ENCODE data around the gene NUDT19. TPM values are rescaled to one million over a fixed set of nuclear protein-coding genes. Genes with fewer than 3 reads are reported as not detected.

Gene NUDT19
- total RNA-seq, 1 donor from 2014 or later, result 13.2 TPM

DNA sequence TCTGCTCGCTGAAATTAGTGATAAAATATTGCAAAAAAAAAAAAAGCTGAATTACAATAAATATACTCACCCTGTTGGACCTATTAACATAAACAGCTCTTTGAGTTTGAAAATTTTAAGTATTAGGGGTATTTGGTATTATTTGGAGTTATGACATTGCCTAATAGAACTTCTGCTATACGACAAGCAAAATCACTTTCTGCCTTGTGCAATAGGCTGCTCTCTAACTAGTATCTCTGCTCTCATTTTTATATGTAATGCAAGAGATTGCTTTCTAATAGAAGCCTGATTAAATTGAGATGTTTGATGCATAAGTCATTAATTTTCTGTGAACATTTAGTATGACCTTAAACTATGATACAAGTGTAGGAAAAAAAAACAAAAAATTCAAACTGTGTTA lies 10.6 kb upstream of the NUDT19 start:
- Mint-ChIP-seq H3K4me3 (ENCODE audit: low read depth) (no peak overlapping the region), H3K4me1 (ENCODE audit: low read depth) (peaks cover 5% of the 10 kb centered on the region), H3K36me3 (ENCODE audit: insufficient read depth) (no peaks in the 10 kb centered on the region), H3K27me3 (peaks cover 34% of the 10 kb centered on the region), H3K27ac (no peak overlapping the region), H3K9me3 (ENCODE audit: low read depth) (no peaks in the 10 kb centered on the region)
- TF ChIP-seq, protein P1, sequence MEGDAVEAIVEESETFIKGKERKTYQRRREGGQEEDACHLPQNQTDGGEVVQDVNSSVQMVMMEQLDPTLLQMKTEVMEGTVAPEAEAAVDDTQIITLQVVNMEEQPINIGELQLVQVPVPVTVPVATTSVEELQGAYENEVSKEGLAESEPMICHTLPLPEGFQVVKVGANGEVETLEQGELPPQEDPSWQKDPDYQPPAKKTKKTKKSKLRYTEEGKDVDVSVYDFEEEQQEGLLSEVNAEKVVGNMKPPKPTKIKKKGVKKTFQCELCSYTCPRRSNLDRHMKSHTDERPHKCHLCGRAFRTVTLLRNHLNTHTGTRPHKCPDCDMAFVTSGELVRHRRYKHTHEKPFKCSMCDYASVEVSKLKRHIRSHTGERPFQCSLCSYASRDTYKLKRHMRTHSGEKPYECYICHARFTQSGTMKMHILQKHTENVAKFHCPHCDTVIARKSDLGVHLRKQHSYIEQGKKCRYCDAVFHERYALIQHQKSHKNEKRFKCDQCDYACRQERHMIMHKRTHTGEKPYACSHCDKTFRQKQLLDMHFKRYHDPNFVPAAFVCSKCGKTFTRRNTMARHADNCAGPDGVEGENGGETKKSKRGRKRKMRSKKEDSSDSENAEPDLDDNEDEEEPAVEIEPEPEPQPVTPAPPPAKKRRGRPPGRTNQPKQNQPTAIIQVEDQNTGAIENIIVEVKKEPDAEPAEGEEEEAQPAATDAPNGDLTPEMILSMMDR (IDR thresholded peaks at IDR 0.05; ENCODE audit: unreplicated experiment), result no peak
- no peak for DNase-seq (ENCODE audit: low spot score, unreplicated experiment)

DNA sequence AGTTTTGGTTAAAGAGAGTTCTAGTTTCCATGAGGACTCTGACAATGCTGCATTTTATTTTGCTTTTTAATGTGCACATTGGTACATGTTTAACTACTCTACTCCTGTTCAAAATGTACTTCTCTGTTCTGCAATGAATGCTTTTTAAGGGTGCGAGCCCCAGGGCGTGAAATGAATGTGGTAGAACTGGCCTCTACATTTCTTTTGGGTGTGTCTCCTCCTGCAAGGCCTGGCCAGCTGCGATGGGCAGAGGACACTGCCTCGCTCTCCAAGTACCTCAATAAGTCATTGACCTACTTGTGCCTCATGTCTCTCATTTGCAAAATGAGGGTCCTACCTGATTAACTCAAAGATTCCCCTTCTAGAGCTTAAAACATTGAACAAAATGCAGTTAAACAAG lies 9.3 kb upstream of the NUDT19 start:
- no peak overlapping the region for H3K4me3 Mint-ChIP-seq (ENCODE audit: low read depth)
- no peak overlapping the region for H3K27ac Mint-ChIP-seq
- no peaks in the 10 kb centered on the region for H3K9me3 Mint-ChIP-seq (ENCODE audit: low read depth)
- H3K27me3 Mint-ChIP-seq, result peaks cover 33% of the 10 kb centered on the region
- H3K36me3 Mint-ChIP-seq (ENCODE audit: insufficient read depth), result no peaks in the 10 kb centered on the region
- H3K4me1 Mint-ChIP-seq (ENCODE audit: low read depth), result peaks cover 5% of the 10 kb centered on the region
- TF ChIP-seq, protein P1 (IDR thresholded peaks at IDR 0.05; ENCODE audit: unreplicated experiment), result no peak
- DNase-seq (ENCODE audit: low spot score, unreplicated experiment), result no peak

DNA sequence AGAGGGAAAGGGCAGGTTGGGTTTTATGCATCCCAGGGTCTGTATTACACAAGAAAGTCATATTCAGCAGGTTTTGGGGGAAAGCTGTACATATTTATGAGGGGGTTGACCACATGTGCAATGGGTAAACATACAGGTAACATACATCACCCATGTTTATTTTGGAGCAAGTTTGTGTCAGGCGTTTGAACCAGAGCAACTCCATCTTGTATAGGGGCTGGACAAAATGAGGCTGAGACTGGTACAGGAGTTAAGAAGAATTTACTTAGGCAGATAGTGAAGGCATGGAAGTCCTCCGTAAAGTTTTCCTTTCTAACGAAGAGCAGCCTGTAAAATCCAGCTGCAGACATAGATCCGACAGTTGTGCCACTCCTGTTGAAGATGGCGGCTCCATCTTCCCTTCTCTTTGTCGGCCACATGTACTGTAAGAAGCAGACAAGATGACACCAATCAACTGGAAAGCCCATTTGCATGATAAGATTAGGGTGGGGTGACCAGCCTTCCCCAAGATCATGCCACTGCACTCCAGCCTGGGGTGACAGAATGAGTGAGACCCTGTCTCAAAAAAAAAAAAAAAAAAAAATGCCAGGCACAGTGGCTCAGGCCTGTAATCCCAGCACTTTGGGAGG lies 4.7 kb upstream of the NUDT19 start:
- no peaks in the 10 kb centered on the region for H3K9me3 Mint-ChIP-seq (ENCODE audit: low read depth)
- peaks cover 17% of the 10 kb centered on the region for H3K27me3 Mint-ChIP-seq
- no peak overlapping the region for H3K4me3 Mint-ChIP-seq (ENCODE audit: low read depth)
- no peaks in the 10 kb centered on the region for H3K36me3 Mint-ChIP-seq (ENCODE audit: insufficient read depth)
- DNase-seq (ENCODE audit: low spot score, unreplicated experiment), result no peak
- peaks cover 8% of the 10 kb centered on the region for H3K4me1 Mint-ChIP-seq (ENCODE audit: low read depth)
- TF ChIP-seq, protein P1 (IDR thresholded peaks at IDR 0.05; ENCODE audit: unreplicated experiment), result no peak
- no peak overlapping the region for H3K27ac Mint-ChIP-seq

DNA sequence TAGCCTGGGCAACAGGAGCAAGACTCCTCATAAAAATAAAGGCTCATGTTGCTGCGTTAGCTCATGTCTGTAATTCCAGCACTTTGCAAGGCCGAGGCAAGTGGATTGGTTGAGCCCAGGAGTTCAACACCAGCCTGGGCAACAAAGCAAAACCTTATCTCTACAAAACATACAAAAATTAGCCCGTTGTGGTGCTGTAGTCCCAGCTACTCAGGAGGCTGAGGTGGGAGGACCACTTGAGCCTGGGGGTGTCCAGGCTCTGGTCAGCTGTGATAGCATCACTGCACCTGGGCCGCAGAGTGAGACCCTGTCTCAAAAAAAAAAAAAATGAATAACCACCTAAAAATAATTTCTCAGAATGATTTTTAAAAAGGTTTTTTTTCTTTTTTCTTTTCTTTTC lies 3.9 kb upstream of the NUDT19 start:
- TF ChIP-seq, protein P1 (IDR thresholded peaks at IDR 0.05; ENCODE audit: unreplicated experiment), result no peak
- Mint-ChIP-seq H3K27ac (no peak overlapping the region), H3K36me3 (ENCODE audit: insufficient read depth) (no peaks in the 10 kb centered on the region), H3K9me3 (ENCODE audit: low read depth) (no peaks in the 10 kb centered on the region), H3K4me3 (ENCODE audit: low read depth) (no peak overlapping the region), H3K4me1 (ENCODE audit: low read depth) (peaks cover 8% of the 10 kb centered on the region), H3K27me3 (peaks cover 12% of the 10 kb centered on the region)
- DNase-seq (ENCODE audit: low spot score, unreplicated experiment), result no peak

DNA sequence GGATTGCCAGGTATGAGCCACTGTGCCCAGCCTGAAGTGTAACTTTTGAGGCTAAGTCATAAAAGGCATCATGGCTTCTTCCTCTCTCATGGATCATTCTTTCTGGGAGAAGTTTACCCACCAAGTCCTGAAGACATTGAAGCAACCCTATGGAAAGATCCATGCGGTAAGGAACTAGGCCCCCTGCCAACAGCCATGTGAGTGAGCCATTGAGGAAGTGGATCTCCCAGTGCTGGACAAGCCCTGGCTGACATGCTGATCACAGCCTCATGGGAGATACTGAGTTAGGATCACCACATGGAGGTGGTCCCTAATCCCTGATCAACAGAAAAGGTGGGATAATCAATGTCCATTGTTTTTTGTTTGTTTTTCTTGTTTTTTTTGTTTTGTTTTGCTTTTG lies 3.3 kb upstream of the NUDT19 start:
- no peaks in the 10 kb centered on the region for H3K9me3 Mint-ChIP-seq (ENCODE audit: low read depth)
- DNase-seq (ENCODE audit: low spot score, unreplicated experiment), result no peak
- peaks cover 5% of the 10 kb centered on the region for H3K36me3 Mint-ChIP-seq (ENCODE audit: insufficient read depth)
- H3K27me3 Mint-ChIP-seq, result peaks cover 12% of the 10 kb centered on the region
- peaks cover 14% of the 10 kb centered on the region for H3K4me1 Mint-ChIP-seq (ENCODE audit: low read depth)
- TF ChIP-seq, protein P1 (IDR thresholded peaks at IDR 0.05; ENCODE audit: unreplicated experiment), result no peak
- H3K4me3 Mint-ChIP-seq (ENCODE audit: low read depth), result no peak overlapping the region
- H3K27ac Mint-ChIP-seq, result no peak overlapping the region
